SK-N-SH treated with all-trans-retinoic acid at 6 μM for 48 hours (cell line): Measurements from ENCODE around the gene RPS14.

Experiments used
- ATAC-seq: fragments of 200-7000 bp; cut with Tn5 transposase; 3 replicates; pipeline ENCODE4 v1.9.1; 2020; ENCODE audit warnings: mild to moderate bottlenecking, moderate library complexity
- ARNTL ChIP-seq: fragments of 450-650 bp; formaldehyde crosslinking; IDR thresholded peaks from 2 replicates; pipeline ENCODE4 v1.5.0; 2020; ENCODE audit warnings: low read depth, mild to moderate bottlenecking, moderate library complexity, borderline replicate concordance
- BACH2 ChIP-seq: fragments of 250-450 bp; sonication (Bioruptor Pico); IDR thresholded peaks from 2 replicates; pipeline ENCODE4 v1.9.0; 2021; ENCODE audit warnings: mild to moderate bottlenecking, borderline replicate concordance
- CSDC2 ChIP-seq: fragments of 250-450 bp; sonication (Bioruptor Pico); IDR thresholded peaks from 2 replicates; pipeline ENCODE4 v1.5.0; 2020; ENCODE audit warnings: mild to moderate bottlenecking, moderate library complexity
- ESRRG ChIP-seq: fragments of 250-450 bp; sonication (Bioruptor Pico); IDR thresholded peaks from 2 replicates; pipeline ENCODE4 v1.6.1; 2021; ENCODE audit warnings: mild to moderate bottlenecking
- GLIS3 ChIP-seq: fragments of 250-450 bp; sonication (Bioruptor Pico); IDR thresholded peaks from 2 replicates; pipeline ENCODE4 v1.5.0; 2020; ENCODE audit warnings: mild to moderate bottlenecking, moderate library complexity
- ISL1 ChIP-seq: fragments of 250-450 bp; sonication (Bioruptor Pico); IDR thresholded peaks from 2 replicates; pipeline ENCODE4 v2.1.2; 2022; ENCODE audit warnings: mild to moderate bottlenecking, moderate library complexity
- OSR1 ChIP-seq: fragments of 250-450 bp; sonication (Bioruptor Pico); IDR thresholded peaks from 2 replicates; pipeline ENCODE4 v1.8.0; 2022; ENCODE audit warnings: moderate library complexity, mild to moderate bottlenecking, inconsistent platforms
- PPARA ChIP-seq: fragments of 250-450 bp; sonication (Bioruptor Pico); IDR thresholded peaks from 2 replicates; pipeline ENCODE4 v1.5.0; 2020; ENCODE audit warnings: mild to moderate bottlenecking, borderline replicate concordance
- RARB ChIP-seq: fragments of 250-450 bp; sonication (Bioruptor Pico); IDR thresholded peaks from 2 replicates; pipeline ENCODE4 v1.8.0; 2021; ENCODE audit warnings: mild to moderate bottlenecking, moderate library complexity
- SNAI2 ChIP-seq: fragments of 250-450 bp; sonication (Bioruptor Pico); IDR thresholded peaks from 2 replicates; pipeline ENCODE4 v1.5.0; 2020; ENCODE audit warnings: mild to moderate bottlenecking, moderate library complexity
- TOX ChIP-seq: fragments of 250-450 bp; sonication (Bioruptor Pico); IDR thresholded peaks from 2 replicates; pipeline ENCODE4 v1.8.0; 2021; ENCODE audit warnings: mild to moderate bottlenecking, moderate library complexity, borderline replicate concordance
- TSHZ2 ChIP-seq: fragments of 250-450 bp; sonication (Bioruptor Pico); IDR thresholded peaks from 2 replicates; pipeline ENCODE4 v1.5.0; 2020; ENCODE audit warnings: mild to moderate bottlenecking, moderate library complexity
- ZC3H10 ChIP-seq: fragments of 250-450 bp; sonication (Bioruptor Pico); IDR thresholded peaks from 2 replicates; pipeline ENCODE4 v1.5.1; 2021; ENCODE audit warnings: mild to moderate bottlenecking, moderate library complexity
- ZFP30 ChIP-seq: fragments of 450-650 bp; formaldehyde crosslinking; IDR thresholded peaks from 2 replicates; pipeline ENCODE4 v1.5.0; 2022; ENCODE audit warnings: mild to moderate bottlenecking, moderate library complexity
- ZNF565 ChIP-seq: fragments of 450-650 bp; formaldehyde crosslinking; conservative IDR thresholded peaks from 2 replicates; pipeline ENCODE4 v1.5.0; 2020; ENCODE audit warnings: low read depth, mild to moderate bottlenecking, moderate library complexity
- ZNF70 ChIP-seq: fragments of 450-650 bp; formaldehyde crosslinking; IDR thresholded peaks from 2 replicates; pipeline ENCODE4 v1.5.0; 2020; ENCODE audit warnings: mild to moderate bottlenecking, moderate library complexity
- ZNF8 ChIP-seq: fragments of 450-650 bp; formaldehyde crosslinking; IDR thresholded peaks from 2 replicates; pipeline ENCODE4 v1.5.0; 2020; ENCODE audit warnings: mild to moderate bottlenecking, moderate library complexity
- TF ChIP-seq, protein P1 (sequence below): fragments of 250-450 bp; sonication (Bioruptor Pico); IDR thresholded peaks from 2 replicates; pipeline ENCODE4 v1.8.0; 2021; ENCODE audit warnings: low read depth, mild to moderate bottlenecking, moderate library complexity, borderline replicate concordance
- TF ChIP-seq, protein P2 (sequence below): fragments of 250-450 bp; sonication (Bioruptor Pico); IDR thresholded peaks from 2 replicates; pipeline ENCODE4 v1.5.1; 2020; ENCODE audit warnings: low read depth, mild to moderate bottlenecking, moderate library complexity
- TF ChIP-seq, protein P3 (sequence below): fragments of 250-450 bp; sonication (Bioruptor Pico); IDR thresholded peaks from 2 replicates; pipeline ENCODE4 v1.8.0; 2020; ENCODE audit warnings: mild to moderate bottlenecking, moderate library complexity, borderline replicate concordance
- TF ChIP-seq, protein P4 (sequence below): fragments of 250-450 bp; sonication (Bioruptor Pico); IDR thresholded peaks from 2 replicates; pipeline ENCODE4 v1.5.1; 2021; ENCODE audit warnings: mild to moderate bottlenecking, moderate library complexity

Gene RPS14

GRCh38 chr5:150397782-150398721 is 51.5 kb downstream of the RPS14 start:
- no peak for TF ChIP-seq ZC3H10 (CRISPR knock-in tag)
- TF ChIP-seq TSHZ2 (CRISPR knock-in tag), result no peak
- TF ChIP-seq ZNF565 (CRISPR knock-in tag), result no peak
- TF ChIP-seq BACH2, result no peak
- TF ChIP-seq CSDC2 (CRISPR knock-in tag), result no peak
- TF ChIP-seq, protein P1, sequence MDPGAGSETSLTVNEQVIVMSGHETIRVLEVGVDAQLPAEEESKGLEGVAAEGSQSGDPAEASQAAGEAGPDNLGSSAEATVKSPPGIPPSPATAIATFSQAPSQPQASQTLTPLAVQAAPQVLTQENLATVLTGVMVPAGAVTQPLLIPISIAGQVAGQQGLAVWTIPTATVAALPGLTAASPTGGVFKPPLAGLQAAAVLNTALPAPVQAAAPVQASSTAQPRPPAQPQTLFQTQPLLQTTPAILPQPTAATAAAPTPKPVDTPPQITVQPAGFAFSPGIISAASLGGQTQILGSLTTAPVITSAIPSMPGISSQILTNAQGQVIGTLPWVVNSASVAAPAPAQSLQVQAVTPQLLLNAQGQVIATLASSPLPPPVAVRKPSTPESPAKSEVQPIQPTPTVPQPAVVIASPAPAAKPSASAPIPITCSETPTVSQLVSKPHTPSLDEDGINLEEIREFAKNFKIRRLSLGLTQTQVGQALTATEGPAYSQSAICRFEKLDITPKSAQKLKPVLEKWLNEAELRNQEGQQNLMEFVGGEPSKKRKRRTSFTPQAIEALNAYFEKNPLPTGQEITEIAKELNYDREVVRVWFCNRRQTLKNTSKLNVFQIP (CRISPR knock-in tag), result no peak
- no peak for TF ChIP-seq ARNTL (CRISPR knock-in tag)
- TF ChIP-seq, protein P2, sequence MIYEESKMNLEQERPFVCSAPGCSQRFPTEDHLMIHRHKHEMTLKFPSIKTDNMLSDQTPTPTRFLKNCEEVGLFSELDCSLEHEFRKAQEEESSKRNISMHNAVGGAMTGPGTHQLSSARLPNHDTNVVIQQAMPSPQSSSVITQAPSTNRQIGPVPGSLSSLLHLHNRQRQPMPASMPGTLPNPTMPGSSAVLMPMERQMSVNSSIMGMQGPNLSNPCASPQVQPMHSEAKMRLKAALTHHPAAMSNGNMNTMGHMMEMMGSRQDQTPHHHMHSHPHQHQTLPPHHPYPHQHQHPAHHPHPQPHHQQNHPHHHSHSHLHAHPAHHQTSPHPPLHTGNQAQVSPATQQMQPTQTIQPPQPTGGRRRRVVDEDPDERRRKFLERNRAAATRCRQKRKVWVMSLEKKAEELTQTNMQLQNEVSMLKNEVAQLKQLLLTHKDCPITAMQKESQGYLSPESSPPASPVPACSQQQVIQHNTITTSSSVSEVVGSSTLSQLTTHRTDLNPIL (CRISPR knock-in tag), result no peak
- TF ChIP-seq ISL1 (CRISPR knock-in tag), result no peak
- TF ChIP-seq ZNF70 (CRISPR knock-in tag), result no peak
- no peak for TF ChIP-seq ZNF8 (CRISPR knock-in tag)
- no peak for TF ChIP-seq RARB
- no peak for TF ChIP-seq ESRRG (CRISPR knock-in tag)
- no peak for TF ChIP-seq GLIS3 (CRISPR knock-in tag)
- no peak for TF ChIP-seq OSR1 (CRISPR knock-in tag)
- TF ChIP-seq, all 23 proteins: peak for 0
- ATAC-seq, result no peak

GRCh38 chr5:150397146-150397781 is 52.3 kb downstream of the RPS14 start:
- ATAC-seq, result no peak
- TF ChIP-seq, protein P3, sequence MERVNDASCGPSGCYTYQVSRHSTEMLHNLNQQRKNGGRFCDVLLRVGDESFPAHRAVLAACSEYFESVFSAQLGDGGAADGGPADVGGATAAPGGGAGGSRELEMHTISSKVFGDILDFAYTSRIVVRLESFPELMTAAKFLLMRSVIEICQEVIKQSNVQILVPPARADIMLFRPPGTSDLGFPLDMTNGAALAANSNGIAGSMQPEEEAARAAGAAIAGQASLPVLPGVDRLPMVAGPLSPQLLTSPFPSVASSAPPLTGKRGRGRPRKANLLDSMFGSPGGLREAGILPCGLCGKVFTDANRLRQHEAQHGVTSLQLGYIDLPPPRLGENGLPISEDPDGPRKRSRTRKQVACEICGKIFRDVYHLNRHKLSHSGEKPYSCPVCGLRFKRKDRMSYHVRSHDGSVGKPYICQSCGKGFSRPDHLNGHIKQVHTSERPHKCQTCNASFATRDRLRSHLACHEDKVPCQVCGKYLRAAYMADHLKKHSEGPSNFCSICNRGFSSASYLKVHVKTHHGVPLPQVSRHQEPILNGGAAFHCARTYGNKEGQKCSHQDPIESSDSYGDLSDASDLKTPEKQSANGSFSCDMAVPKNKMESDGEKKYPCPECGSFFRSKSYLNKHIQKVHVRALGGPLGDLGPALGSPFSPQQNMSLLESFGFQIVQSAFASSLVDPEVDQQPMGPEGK (CRISPR knock-in tag), result no peak
- no peak for TF ChIP-seq RARB

DNA sequence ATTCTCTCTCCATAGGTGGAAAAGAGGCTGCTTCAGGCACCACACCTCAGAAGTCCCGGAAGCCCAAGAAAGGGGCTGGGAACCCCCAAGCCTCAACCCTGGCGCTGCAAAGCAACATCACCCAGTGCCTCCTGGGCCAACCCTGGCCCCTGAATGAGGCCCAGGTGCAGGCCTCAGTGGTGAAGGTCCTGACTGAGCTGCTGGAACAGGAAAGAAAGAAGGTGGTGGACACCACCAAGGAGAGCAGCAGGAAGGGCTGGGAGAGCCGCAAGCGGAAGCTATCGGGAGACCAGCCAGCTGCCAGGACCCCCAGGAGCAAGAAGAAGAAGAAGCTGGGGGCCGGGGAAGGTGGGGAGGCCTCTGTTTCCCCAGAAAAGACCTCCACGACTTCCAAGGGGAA is 53.3 kb downstream of the RPS14 start:
- ATAC-seq, result no peak
- TF ChIP-seq SNAI2 (no peak), RARB (no peak)
- TF ChIP-seq, protein P1 (CRISPR knock-in tag), result no peak
- TF ChIP-seq, all 23 proteins: peak for 0

DNA sequence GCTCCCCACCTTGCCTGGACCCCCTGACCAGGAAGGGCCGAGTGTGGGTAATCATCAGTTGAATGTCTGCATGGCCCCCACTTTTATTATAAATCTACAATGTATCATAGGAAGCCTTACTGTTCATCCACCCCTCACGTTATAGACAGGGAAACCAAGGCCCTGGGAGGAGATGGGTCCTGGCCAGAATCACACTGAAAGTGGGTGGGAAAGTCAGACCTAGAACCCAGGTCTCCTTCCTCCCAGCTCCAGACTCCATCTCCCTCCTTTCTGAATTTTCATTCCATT is 53.9 kb downstream of the RPS14 start:
- TF ChIP-seq ESRRG (CRISPR knock-in tag) (no peak), PPARA (CRISPR knock-in tag) (no peak), ISL1 (CRISPR knock-in tag) (no peak), RARB (no peak), BACH2 (no peak), ZNF565 (CRISPR knock-in tag) (no peak), TOX (CRISPR knock-in tag) (no peak), ZNF8 (CRISPR knock-in tag) (no peak), ZFP30 (CRISPR knock-in tag) (no peak), CSDC2 (CRISPR knock-in tag) (no peak)
- TF ChIP-seq, protein P4, sequence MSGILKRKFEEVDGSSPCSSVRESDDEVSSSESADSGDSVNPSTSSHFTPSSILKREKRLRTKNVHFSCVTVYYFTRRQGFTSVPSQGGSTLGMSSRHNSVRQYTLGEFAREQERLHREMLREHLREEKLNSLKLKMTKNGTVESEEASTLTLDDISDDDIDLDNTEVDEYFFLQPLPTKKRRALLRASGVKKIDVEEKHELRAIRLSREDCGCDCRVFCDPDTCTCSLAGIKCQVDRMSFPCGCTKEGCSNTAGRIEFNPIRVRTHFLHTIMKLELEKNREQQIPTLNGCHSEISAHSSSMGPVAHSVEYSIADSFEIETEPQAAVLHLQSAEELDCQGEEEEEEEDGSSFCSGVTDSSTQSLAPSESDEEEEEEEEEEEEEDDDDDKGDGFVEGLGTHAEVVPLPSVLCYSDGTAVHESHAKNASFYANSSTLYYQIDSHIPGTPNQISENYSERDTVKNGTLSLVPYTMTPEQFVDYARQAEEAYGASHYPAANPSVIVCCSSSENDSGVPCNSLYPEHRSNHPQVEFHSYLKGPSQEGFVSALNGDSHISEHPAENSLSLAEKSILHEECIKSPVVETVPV (CRISPR knock-in tag), result no peak
- TF ChIP-seq, protein P3 (CRISPR knock-in tag), result no peak
- ATAC-seq, result no peak
